Ascending aorta (tissue), 2 donors: Measurements from ENCODE around the gene LGALSL. TPM values are rescaled to one million over a fixed set of nuclear protein-coding genes. Genes with fewer than 3 reads are reported as not detected.

Source experiments
- DNase-seq, 2 donors: peaks; one replicate each; pipeline ENCODE4 v3.0.0-alpha.2; 2019; ENCODE audit warnings: low spot score in 2 of 2
- H3K27ac ChIP-seq, 2 donors: fragments of 200-600 bp; sonication (generic); one replicate each; pipeline ENCODE4 v1.5.1; 2016 to 2017; ENCODE audit warnings: mild to moderate bottlenecking in 1 of 2
- H3K27me3 ChIP-seq: fragments of 200-600 bp; sonication (generic); one replicate; pipeline ENCODE4 v1.5.1; 2017
- H3K36me3 ChIP-seq, 2 donors: fragments of 200-600 bp; sonication (generic); one replicate each; pipeline ENCODE4 v1.5.1; 2016
- H3K4me1 ChIP-seq, 2 donors: fragments of 200-600 bp; sonication (generic); one replicate each; pipeline ENCODE4 v1.5.1; 2016 to 2017; ENCODE audit warnings: mild to moderate bottlenecking in 1 of 2
- H3K4me3 ChIP-seq, 2 donors: fragments of 200-600 bp; sonication (generic); one replicate each; pipeline ENCODE4 v1.5.1; 2016 to 2017; ENCODE audit warnings: mild to moderate bottlenecking in 1 of 2
- H3K9me3 ChIP-seq, 2 donors: fragments of 200-600 bp; sonication (generic); one replicate each; pipeline ENCODE4 v1.5.1; 2016
- intact Hi-C: fragments of 100-400 bp; cut with DNase I; formaldehyde crosslinking; loops from one replicate; pipeline ENCODE4 v1.15.1; 2023
- total RNA-seq: library from RNA; depleted of rRNA; stranded (reverse); fragments of >200 nt; gene quantifications from one replicate; pipeline ENCODE4 v1.1.0, GENCODE V29; 2016
- TF ChIP-seq, protein P1 (sequence below), 3 experiments: fragments of 200-600 bp in 2 of 3; fragments of 450-650 bp in 1 of 3; sonication (generic) in 2 of 3; IDR thresholded peaks; one replicate each; pipeline ENCODE4 v1.5.1; 2016 to 2019; ENCODE audit warnings: antibody characterized with exemption in 3 of 3, mild to moderate bottlenecking in 1 of 3, moderate library complexity in 1 of 3

The LGALSL gene
- total RNA-seq, 1 donor from 2014 or later, result 35.4 TPM

DNA sequence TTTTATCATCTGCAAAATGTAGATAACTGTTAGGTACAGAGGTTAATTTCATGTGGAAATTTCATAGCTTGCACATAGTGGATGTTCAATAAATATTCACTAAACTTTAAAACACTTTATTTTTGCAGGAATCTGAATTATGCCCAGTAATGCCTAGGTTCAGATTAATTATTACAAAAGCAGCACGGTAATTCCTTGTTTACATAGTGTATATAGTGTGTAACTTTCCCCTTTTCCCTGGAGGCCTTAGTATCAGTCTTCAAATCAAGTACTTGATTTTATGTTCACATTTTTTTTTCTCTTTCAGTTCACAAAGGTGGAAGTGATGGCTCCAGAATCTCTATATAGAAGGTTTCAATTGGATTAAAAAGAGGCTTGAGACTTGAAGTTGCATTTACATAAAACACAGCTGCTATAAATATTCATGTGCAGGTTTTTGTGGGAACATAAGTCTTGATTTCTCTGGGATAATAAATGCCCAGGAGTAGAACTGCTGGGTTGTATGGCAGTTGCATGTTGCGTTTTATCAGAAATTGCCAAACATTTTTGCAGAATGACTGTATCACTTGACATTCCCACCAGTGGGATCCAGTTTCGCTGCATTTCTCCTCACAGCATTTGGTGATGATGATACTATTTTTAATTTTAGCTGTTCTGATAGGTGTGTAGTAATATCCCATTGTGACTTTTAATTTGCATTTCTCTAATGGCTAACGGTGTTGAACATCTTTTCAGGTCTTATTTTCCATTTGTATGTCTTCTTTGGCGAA lies 27.6 kb upstream of the LGALSL start:
- no peaks in the 10 kb centered on the region for H3K9me3 ChIP-seq
- H3K4me3 ChIP-seq, result no peak overlapping the region
- no peak overlapping the region for H3K27ac ChIP-seq
- TF ChIP-seq, protein P1, sequence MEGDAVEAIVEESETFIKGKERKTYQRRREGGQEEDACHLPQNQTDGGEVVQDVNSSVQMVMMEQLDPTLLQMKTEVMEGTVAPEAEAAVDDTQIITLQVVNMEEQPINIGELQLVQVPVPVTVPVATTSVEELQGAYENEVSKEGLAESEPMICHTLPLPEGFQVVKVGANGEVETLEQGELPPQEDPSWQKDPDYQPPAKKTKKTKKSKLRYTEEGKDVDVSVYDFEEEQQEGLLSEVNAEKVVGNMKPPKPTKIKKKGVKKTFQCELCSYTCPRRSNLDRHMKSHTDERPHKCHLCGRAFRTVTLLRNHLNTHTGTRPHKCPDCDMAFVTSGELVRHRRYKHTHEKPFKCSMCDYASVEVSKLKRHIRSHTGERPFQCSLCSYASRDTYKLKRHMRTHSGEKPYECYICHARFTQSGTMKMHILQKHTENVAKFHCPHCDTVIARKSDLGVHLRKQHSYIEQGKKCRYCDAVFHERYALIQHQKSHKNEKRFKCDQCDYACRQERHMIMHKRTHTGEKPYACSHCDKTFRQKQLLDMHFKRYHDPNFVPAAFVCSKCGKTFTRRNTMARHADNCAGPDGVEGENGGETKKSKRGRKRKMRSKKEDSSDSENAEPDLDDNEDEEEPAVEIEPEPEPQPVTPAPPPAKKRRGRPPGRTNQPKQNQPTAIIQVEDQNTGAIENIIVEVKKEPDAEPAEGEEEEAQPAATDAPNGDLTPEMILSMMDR (IDR thresholded peaks at IDR 0.05), result no peak
- intact Hi-C loops, result no loop called here
- no peak for DNase-seq
- H3K27me3 ChIP-seq, result no peaks in the 10 kb centered on the region
- no peaks in the 10 kb centered on the region for H3K4me1 ChIP-seq
- H3K36me3 ChIP-seq, result no peaks in the 10 kb centered on the region

DNA sequence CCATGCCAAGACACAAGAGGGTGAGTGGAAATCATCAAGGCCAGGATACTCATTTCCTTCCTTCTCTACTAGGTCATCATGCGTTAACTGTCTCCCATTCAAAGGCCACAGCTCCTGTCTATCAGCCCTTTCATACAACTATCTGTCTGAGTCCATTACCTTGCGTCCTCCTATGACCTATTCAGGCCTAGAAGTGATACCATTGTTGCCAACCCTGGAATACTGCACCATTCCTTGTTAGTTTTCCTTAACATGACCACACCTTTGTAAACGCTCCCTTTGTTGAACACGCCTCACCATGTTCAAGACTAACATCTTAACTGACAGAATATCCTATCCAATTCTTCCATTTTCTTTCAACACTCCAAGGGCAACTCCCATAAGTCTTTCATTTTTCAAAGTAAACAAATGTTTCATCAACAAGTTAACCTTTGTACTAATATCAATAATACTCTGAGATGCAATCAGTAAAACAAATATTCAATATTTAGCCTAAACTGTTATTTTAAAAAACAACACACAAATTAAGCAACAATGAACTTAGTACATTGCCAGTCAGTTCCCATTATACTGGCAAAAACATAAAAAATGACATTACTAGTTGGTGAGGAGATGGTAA lies 19.8 kb upstream of the LGALSL start:
- Histone ChIP-seq H3K27ac (no peak overlapping the region), H3K27me3 (no peaks in the 10 kb centered on the region), H3K36me3 (no peaks in the 10 kb centered on the region), H3K9me3 (no peaks in the 10 kb centered on the region), H3K4me1 (no peaks in the 10 kb centered on the region), H3K4me3 (no peak overlapping the region)
- TF ChIP-seq, protein P1 (IDR thresholded peaks at IDR 0.05), result no peak
- no peak for DNase-seq
- intact Hi-C loops, result no loop called here

DNA sequence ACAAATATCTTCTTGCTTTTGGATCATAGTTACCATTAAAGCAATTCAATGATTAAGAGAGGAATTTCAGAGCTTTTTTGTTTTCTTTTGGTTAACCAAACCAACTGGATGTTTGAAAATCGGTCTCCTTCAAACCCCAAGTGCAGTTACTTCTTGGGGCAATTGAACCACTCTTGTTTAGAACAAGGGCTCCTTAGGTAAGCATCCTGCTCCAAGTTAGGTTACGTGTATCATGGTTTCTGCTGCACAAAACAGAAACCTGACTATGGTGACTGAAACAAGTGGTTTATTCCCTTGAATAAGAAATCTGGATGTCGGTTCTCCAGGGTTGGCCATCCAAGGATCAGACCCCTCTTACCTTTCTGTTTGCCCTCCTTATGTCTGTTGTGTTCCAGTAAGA lies 16.1 kb upstream of the LGALSL start:
- Histone ChIP-seq H3K9me3 (no peaks in the 10 kb centered on the region), H3K27ac (no peak overlapping the region), H3K4me1 (no peaks in the 10 kb centered on the region), H3K27me3 (no peaks in the 10 kb centered on the region), H3K4me3 (no peak overlapping the region), H3K36me3 (no peaks in the 10 kb centered on the region)
- DNase-seq, result no peak
- TF ChIP-seq, protein P1 (IDR thresholded peaks at IDR 0.05), result no peak
- intact Hi-C loops, result no loop called here

DNA sequence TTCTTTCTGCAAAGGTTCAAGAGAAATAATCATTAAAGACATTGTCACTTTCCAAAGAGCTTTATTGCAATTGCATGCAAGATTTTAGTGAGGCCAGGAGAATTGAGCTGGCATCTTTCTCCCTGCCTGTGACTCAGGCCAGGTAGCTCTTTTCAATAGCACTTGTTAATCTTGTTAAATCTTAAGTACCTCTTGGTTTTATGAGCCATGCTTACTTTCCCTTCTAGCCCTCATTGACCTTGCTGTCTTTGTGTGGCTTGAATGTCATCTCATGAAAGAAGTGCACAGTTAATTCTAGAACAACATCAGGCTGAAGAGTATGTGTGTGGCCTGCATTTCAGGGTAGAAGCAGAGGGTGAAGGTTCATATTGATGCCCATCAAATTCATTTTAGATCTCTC lies 14.8 kb upstream of the LGALSL start:
- H3K27me3 ChIP-seq, result no peaks in the 10 kb centered on the region
- TF ChIP-seq, protein P1 (IDR thresholded peaks at IDR 0.05), result no peak
- no peaks in the 10 kb centered on the region for H3K36me3 ChIP-seq
- no peak overlapping the region for H3K27ac ChIP-seq
- no peak overlapping the region for H3K4me3 ChIP-seq
- intact Hi-C loops, result no loop called here
- no peaks in the 10 kb centered on the region for H3K9me3 ChIP-seq
- no peak for DNase-seq
- no peaks in the 10 kb centered on the region for H3K4me1 ChIP-seq

DNA sequence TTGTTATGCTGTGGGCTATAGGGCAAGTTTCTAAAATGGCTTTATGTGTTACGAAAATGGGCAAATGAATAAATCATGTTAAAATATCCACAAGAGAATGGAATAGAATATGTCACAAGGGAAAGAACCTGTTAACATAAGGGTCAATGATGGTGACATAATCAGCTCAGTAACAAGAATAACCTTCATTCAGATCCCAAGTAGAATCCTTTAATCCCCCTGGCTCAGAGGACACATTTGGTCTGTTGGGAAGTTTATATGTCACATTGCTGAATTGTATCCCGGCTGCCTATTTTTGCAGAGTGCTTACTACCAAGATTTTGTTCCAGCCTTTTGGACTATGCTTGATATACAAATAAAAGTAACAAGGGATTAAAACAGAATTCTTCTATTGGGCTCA lies 13.1 kb upstream of the LGALSL start:
- no peak for DNase-seq
- Histone ChIP-seq H3K9me3 (no peaks in the 10 kb centered on the region), H3K27me3 (no peaks in the 10 kb centered on the region), H3K36me3 (no peaks in the 10 kb centered on the region), H3K4me3 (no peak overlapping the region), H3K27ac (no peak overlapping the region), H3K4me1 (no peaks in the 10 kb centered on the region)
- TF ChIP-seq, protein P1 (IDR thresholded peaks at IDR 0.05), result no peak
- intact Hi-C loops, result no loop called here
